IPS-11a (cell line): ENCODE measurements around the gene TXNRD2.

Experiments used
- H3K4me3 ChIP-seq: one replicate; pipeline ENCODE4 v1.5.1; 2013; ENCODE audit warnings: low read depth, low read length, control low read depth

Gene TXNRD2

GRCh38 chr22:19941365-19942082 lies at the start of gene TXNRD2, which contains the start of gene COMT:
TXNRD2 (minus strand) TSS chr22:19941818; CDS start chr22:19941803, 15 bp downstream.
COMT (plus strand) TSS chr22:19941772; CDS start chr22:19962527, 20,755 bp downstream.
- H3K4me3 ChIP-seq, result peak within 1 kb of the TSS; percentile 35

- H3K4me3 ChIP-seq, result no peak overlapping the region
Observed at GRCh38 chr22:19991395-19991644, 49.7 kb upstream of the TXNRD2 start.

GRCh38 chr22:19990609-19991394 lies 49.2 kb upstream of the TXNRD2 start:
- no peak overlapping the region for H3K4me3 ChIP-seq

- no peak overlapping the region for H3K4me3 ChIP-seq
Observed at GRCh38 chr22:19990188-19990587, 48.6 kb upstream of the TXNRD2 start.

GRCh38 chr22:19989725-19990067 lies 48.1 kb upstream of the TXNRD2 start:
- H3K4me3 ChIP-seq, result no peak overlapping the region

- no peak overlapping the region for H3K4me3 ChIP-seq
Observed at GRCh38 chr22:19988965-19989724, 47.5 kb upstream of the TXNRD2 start.

GRCh38 chr22:19988331-19988808 lies 46.8 kb upstream of the TXNRD2 start:
- no peak overlapping the region for H3K4me3 ChIP-seq

GRCh38 chr22:19987394-19988306 lies 46.0 kb upstream of the TXNRD2 start:
- H3K4me3 ChIP-seq, result no peak overlapping the region

- H3K4me3 ChIP-seq, result peak overlapping the region; percentile 67
Observed at GRCh38 chr22:19986410-19987341, 45.1 kb upstream of the TXNRD2 start.

- H3K4me3 ChIP-seq, result peak overlapping the region; percentile 67
Observed at GRCh38 chr22:19986011-19986409, 44.4 kb upstream of the TXNRD2 start.

GRCh38 chr22:19984851-19985811 lies 43.5 kb upstream of the TXNRD2 start:
- no peak overlapping the region for H3K4me3 ChIP-seq

- no peak overlapping the region for H3K4me3 ChIP-seq
Observed at GRCh38 chr22:19984201-19984753, 42.7 kb upstream of the TXNRD2 start.

- H3K4me3 ChIP-seq, result no peak overlapping the region
Observed at GRCh38 chr22:19983741-19984140, 42.1 kb upstream of the TXNRD2 start.

- no peak overlapping the region for H3K4me3 ChIP-seq
Observed at GRCh38 chr22:19982991-19983578, 41.5 kb upstream of the TXNRD2 start.

- H3K4me3 ChIP-seq, result no peak overlapping the region
Observed at GRCh38 chr22:19981961-19982920, 40.6 kb upstream of the TXNRD2 start.

GRCh38 chr22:19981171-19981960 lies 39.7 kb upstream of the TXNRD2 start:
- no peak overlapping the region for H3K4me3 ChIP-seq
